ENCODE measurements around the gene IER5L.

IER5L gene

DNA sequence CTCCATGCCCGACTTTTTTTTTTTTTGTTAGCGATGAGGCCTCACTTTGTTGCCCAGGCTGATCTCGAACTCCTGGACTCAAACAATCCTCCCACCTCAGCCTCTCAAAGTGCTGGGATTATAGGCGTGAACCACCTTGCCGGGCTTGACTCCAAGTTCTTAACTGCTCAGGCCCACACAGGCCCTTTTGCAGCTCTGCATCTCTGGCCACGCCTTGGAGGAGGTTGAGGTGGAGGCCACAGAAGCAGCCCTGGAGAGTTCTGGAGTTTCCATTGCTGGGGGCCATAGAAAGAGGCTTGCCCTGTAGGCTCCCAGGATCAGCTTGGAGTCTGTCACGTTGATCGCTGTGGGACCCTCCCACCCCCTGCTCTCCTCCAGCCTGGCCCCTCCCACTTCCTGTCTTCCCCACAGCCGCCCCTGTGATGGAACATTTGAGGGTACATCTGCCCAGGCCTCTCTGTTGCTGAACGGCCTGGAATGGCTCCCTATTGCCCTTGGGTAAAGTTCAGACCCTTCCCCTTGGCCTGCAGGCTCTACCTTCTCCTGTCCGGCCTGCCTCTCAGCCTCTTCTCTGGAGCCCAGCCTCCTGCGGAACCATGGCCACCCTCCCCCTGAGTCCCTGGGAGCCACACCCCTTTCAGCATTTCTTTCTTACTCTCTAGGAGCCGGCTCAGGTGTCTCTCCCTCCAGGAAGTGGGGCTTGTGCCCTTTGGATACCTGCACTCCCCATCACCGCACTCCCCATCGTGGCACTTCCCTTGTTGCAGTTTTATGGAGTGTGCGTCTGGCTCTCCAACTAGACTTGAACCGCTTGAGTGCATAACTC, 30.4 kb upstream of the IER5L start:
- Histone ChIP-seq H3K27ac (no peak overlapping the region), H3K4me3 (no peak overlapping the region), H3K9ac (ENCODE audit: insufficient read length) (no peak overlapping the region), H3K36me3 (ENCODE audit: insufficient read depth, low read length) (no peaks in the 10 kb centered on the region), H3K9me3 (ENCODE audit: low read depth, low read length) (no peaks in the 10 kb centered on the region)
- TF ChIP-seq EZH2 (IDR thresholded peaks at IDR 0.05) (no peak), POLR2AphosphoS5 (IDR thresholded peaks at IDR 0.05; ENCODE audit: borderline replicate concordance, low read depth, low read length) (no peak), FOXP2 (optimal IDR thresholded peaks at IDR 0.05; ENCODE audit: control extremely low read depth, extremely low read length, insufficient read depth) (no peak)
- peak; percentile 8 for DNase-seq (ENCODE audit: low read depth, low spot score)

DNA sequence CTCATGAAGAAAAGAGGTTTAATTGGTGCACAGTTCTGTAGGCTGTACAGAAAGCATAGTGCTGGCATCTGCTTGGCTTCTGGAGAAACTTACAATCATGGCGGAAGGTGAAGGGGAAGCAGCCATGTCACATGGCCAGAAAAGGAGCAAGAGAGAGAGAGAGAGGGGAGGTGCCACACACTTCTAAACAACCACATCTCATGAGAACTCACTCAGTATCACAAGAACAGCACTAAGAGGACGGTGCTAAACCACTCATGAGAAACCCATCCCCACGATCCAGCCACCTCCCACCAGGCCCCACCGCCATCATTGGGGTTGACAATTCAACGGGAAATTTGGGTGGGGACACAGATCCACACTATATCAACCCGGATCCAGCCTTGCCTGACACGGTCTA, 28.8 kb upstream of the IER5L start:
- no peak for TF ChIP-seq FOXP2 (optimal IDR thresholded peaks at IDR 0.05; ENCODE audit: control extremely low read depth, extremely low read length, insufficient read depth)
- no peak for TF ChIP-seq POLR2AphosphoS5 (IDR thresholded peaks at IDR 0.05; ENCODE audit: borderline replicate concordance, low read depth, low read length)
- TF ChIP-seq EZH2 (IDR thresholded peaks at IDR 0.05), result no peak
- DNase-seq (ENCODE audit: low read depth, low spot score), result no peak
- no peak overlapping the region for H3K27ac ChIP-seq

DNA sequence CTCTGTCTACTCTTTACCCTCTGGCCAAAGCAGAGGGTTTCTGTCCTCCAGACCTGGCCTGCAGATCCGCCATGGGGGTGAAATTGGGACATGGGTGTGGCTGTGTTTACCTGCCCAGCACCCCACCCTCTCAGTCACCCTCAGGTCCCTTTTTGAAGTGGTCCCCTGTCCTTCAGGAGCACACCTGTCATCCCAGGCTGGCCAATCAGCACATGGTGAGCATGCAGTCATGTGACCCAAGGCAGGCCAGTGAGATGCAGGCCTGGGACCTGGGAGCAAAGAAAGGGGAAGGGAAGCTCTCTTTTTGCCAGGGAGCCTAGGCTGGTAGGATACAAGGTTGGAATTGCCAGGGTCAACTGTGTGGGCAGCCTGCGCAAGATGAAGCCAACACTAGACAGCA, 28.3 kb upstream of the IER5L start:
- Histone ChIP-seq H3K27ac (no peak overlapping the region), H3K36me3 (ENCODE audit: insufficient read depth, low read length) (no peaks in the 10 kb centered on the region), H3K4me3 (no peak overlapping the region), H3K9ac (ENCODE audit: insufficient read length) (no peak overlapping the region), H3K9me3 (ENCODE audit: low read depth, low read length) (no peaks in the 10 kb centered on the region)
- no peak for DNase-seq (ENCODE audit: low read depth, low spot score)
- no peak for TF ChIP-seq FOXP2 (optimal IDR thresholded peaks at IDR 0.05; ENCODE audit: control extremely low read depth, extremely low read length, insufficient read depth)
- no peak for TF ChIP-seq EZH2 (IDR thresholded peaks at IDR 0.05)
- TF ChIP-seq POLR2AphosphoS5 (IDR thresholded peaks at IDR 0.05; ENCODE audit: borderline replicate concordance, low read depth, low read length), result no peak

More for the DNA sequence above, 28.8 kb upstream of the IER5L start:
- H3K4me3 ChIP-seq, result no peak overlapping the region
- no peaks in the 10 kb centered on the region for H3K36me3 ChIP-seq (ENCODE audit: insufficient read depth, low read length)
- H3K9me3 ChIP-seq (ENCODE audit: low read depth, low read length), result no peaks in the 10 kb centered on the region
- H3K9ac ChIP-seq (ENCODE audit: insufficient read length), result no peak overlapping the region

DNA sequence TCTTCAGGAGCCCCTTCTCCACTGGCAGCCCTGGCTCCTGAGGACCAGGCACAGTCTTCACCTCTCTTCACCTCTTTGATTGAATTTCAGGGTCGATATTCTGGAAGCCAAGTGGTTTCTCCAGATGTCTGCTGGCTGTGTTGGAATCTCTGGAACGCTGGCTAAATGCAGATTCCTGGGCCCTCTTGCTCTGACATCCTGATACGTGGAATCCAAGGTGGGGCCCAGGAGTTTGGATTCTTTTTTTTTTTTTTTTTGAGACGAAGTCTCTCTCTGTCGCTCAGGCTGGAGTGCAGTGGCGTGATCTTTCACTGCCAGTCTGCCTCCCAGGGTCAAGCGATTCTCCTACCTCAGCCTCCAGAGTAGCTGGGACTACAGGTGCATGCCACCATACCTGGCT, 26.8 kb upstream of the IER5L start:
- TF ChIP-seq POLR2AphosphoS5 (IDR thresholded peaks at IDR 0.05; ENCODE audit: borderline replicate concordance, low read depth, low read length), result no peak
- TF ChIP-seq FOXP2 (optimal IDR thresholded peaks at IDR 0.05; ENCODE audit: control extremely low read depth, extremely low read length, insufficient read depth), result no peak
- TF ChIP-seq EZH2 (IDR thresholded peaks at IDR 0.05), result no peak
- no peak overlapping the region for H3K27ac ChIP-seq
- DNase-seq (ENCODE audit: low read depth, low spot score), result no peak

DNA sequence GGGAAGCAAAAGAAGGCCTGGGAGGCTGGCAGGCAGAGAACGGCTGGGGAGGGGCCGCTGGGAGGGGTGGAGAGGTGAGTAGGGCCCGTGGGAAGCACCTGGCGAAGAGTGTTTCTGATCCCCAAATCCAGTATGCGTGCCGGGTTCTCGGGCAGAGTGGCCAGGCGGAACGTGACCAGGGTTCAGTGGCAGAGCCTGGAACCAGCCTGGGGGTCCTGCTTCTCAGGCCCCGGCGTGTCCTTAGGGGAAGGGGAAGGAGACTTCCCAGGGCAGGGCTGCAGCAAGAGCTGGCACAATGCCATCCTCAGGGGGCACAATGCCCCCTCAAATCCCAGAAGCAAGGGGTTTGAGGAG, 25.5 kb upstream of the IER5L start:
- Histone ChIP-seq H3K9ac (ENCODE audit: insufficient read length) (peak overlapping the region; percentile 93), H3K9me3 (ENCODE audit: low read depth, low read length) (no peaks in the 10 kb centered on the region), H3K36me3 (ENCODE audit: insufficient read depth, low read length) (no peaks in the 10 kb centered on the region), H3K4me3 (peak overlapping the region; percentile 95), H3K27ac (no peak overlapping the region)
- TF ChIP-seq POLR2AphosphoS5 (IDR thresholded peaks at IDR 0.05; ENCODE audit: borderline replicate concordance, low read depth, low read length) (no peak), FOXP2 (optimal IDR thresholded peaks at IDR 0.05; ENCODE audit: control extremely low read depth, extremely low read length, insufficient read depth) (no peak), EZH2 (IDR thresholded peaks at IDR 0.05) (no peak)
- no peak for DNase-seq (ENCODE audit: low read depth, low spot score)

More for the DNA sequence above, 26.8 kb upstream of the IER5L start:
- no peak overlapping the region for H3K4me3 ChIP-seq
- no peak overlapping the region for H3K9ac ChIP-seq (ENCODE audit: insufficient read length)
- H3K36me3 ChIP-seq (ENCODE audit: insufficient read depth, low read length), result no peaks in the 10 kb centered on the region
- H3K9me3 ChIP-seq (ENCODE audit: low read depth, low read length), result no peaks in the 10 kb centered on the region

DNA sequence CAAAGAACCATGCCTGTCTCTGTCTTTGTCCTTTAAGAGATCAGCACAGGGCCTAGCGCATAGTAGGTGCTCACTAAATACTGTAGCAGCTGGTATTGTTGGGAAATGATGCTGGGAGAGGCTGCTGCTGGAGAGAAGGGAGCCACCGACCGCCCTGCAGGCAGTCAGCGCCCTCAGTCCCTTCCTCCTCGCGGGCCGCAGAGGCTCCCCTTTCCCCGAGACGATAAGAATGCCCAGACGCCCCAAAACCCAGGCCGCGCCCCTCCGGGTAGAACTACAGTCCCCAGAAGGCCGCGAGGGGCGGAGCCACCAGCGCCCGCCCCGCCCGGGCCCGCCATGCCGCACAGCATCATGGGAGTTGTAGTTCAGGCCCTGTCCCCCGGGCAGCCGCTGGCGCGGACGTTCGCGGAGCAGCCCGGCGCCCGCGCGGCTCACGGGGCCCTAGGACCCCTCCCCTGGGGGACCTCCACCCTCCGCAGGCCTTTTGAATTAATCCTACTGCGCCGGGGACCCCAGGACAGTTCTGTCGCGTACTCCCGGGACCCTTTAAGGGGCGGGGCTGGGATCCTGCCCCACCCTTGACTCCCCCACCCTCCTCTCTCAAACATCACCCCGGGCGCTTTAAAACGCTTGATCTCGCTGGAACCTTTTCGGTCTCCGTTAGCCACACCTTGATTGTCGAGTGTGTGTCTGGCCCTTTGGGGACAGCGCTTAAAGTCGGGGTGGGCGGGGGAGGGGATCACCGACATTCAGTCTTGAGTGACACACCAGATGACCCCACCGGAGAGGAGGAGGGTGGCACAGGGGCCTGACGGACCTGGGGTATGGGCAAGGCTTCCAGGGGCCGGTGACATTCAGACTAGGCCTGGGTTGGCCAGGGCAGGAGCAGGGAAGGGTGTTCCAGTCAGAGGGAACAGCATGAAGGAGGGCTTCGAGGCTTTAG, 24.8 kb upstream of the IER5L start:
- H3K9ac ChIP-seq (ENCODE audit: insufficient read length), result peak overlapping the region; percentile 93

DNA sequence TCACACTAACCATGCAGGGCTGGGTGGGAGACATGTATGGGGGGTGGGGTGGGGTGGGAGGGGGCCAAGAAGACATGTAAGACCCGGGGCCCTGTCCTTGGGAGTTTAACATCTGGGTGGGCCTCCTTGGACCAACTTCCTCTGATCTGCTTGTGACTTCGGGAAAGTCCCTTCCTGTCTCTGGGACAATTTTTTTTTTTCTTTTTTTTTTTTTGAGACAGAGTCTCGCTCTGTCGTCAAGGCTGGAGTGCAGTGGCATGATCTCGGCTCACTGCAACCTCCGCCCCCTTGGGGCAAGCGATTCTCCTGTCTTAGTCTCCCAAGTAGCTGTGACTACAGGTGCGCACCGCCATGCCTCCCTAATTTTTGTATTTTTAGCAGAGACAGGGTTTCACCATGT, 23.8 kb upstream of the IER5L start:
- no peak overlapping the region for H3K27ac ChIP-seq
- no peak overlapping the region for H3K4me3 ChIP-seq
- H3K9me3 ChIP-seq (ENCODE audit: low read depth, low read length), result no peaks in the 10 kb centered on the region
- TF ChIP-seq POLR2AphosphoS5 (IDR thresholded peaks at IDR 0.05; ENCODE audit: borderline replicate concordance, low read depth, low read length), result no peak
- no peak for TF ChIP-seq EZH2 (IDR thresholded peaks at IDR 0.05)
- TF ChIP-seq FOXP2 (optimal IDR thresholded peaks at IDR 0.05; ENCODE audit: control extremely low read depth, extremely low read length, insufficient read depth), result no peak
- no peak for DNase-seq (ENCODE audit: low read depth, low spot score)
- no peak overlapping the region for H3K9ac ChIP-seq (ENCODE audit: insufficient read length)
- no peaks in the 10 kb centered on the region for H3K36me3 ChIP-seq (ENCODE audit: insufficient read depth, low read length)

More for the DNA sequence above, 24.8 kb upstream of the IER5L start:
- no peaks in the 10 kb centered on the region for H3K9me3 ChIP-seq (ENCODE audit: low read depth, low read length)
- peak overlapping the region; percentile 95 for H3K4me3 ChIP-seq
- H3K27ac ChIP-seq, result peak overlapping the region; percentile 91
- TF ChIP-seq POLR2AphosphoS5 (IDR thresholded peaks at IDR 0.05; ENCODE audit: borderline replicate concordance, low read depth, low read length) (no peak), EZH2 (IDR thresholded peaks at IDR 0.05) (no peak), FOXP2 (optimal IDR thresholded peaks at IDR 0.05; ENCODE audit: control extremely low read depth, extremely low read length, insufficient read depth) (no peak)
- DNase-seq (ENCODE audit: low read depth, low spot score), result peak; percentile 18
- no peaks in the 10 kb centered on the region for H3K36me3 ChIP-seq (ENCODE audit: insufficient read depth, low read length)

DNA sequence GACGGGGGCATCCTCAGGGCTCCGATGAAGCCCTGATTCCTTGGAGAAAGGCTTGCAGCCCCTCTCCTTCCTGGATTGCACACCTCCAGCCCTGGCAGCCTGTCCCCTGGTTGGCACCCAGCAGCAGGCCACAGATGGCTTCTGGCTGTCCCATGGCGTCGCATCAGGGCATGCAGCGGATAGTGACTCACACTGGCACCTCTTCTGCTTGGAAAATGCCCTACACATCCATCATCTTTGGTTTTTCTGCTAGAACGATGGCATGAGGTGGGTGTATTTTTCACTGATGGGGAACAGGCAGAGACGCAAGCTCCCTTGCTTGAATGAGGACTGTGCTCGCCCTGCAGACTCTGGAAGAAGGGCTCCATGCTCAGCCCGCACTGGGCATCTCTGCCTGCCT, 23.2 kb upstream of the IER5L start:
- H3K27ac ChIP-seq, result no peak overlapping the region
- no peaks in the 10 kb centered on the region for H3K9me3 ChIP-seq (ENCODE audit: low read depth, low read length)
- H3K36me3 ChIP-seq (ENCODE audit: insufficient read depth, low read length), result no peaks in the 10 kb centered on the region
- H3K9ac ChIP-seq (ENCODE audit: insufficient read length), result no peak overlapping the region
- DNase-seq (ENCODE audit: low read depth, low spot score), result no peak
- TF ChIP-seq POLR2AphosphoS5 (IDR thresholded peaks at IDR 0.05; ENCODE audit: borderline replicate concordance, low read depth, low read length) (no peak), FOXP2 (optimal IDR thresholded peaks at IDR 0.05; ENCODE audit: control extremely low read depth, extremely low read length, insufficient read depth) (no peak), EZH2 (IDR thresholded peaks at IDR 0.05) (no peak)
- H3K4me3 ChIP-seq, result no peak overlapping the region

Data from SK-N-MC (cell line).